CD14-positive monocyte (primary cell): ENCODE results near the gene PAWR. TPM values are rescaled to one million over a fixed set of nuclear protein-coding genes. Genes with fewer than 3 reads are reported as not detected.

Source experiments
- DNase-seq, 3 donors: peaks; one replicate each; pipeline ENCODE4 v3.0.0-alpha.2; 2011 to 2022
- H2AFZ ChIP-seq: 2 replicates; pipeline ENCODE4 v1.6.0; 2012; ENCODE audit warnings: mild to moderate bottlenecking, low read depth, low read length, inconsistent platforms; ENCODE audit not compliant: insufficient read depth, poor library complexity, severe bottlenecking
- H3K27ac ChIP-seq, 2 donors: 1 replicate in 1 of 2; 2 replicates in 1 of 2; pipeline ENCODE4 v1.5.1; 2012 to 2013; ENCODE audit warnings: low read length in 2 of 2, control low read depth in 1 of 2, inconsistent platforms in 1 of 2, low read depth in 1 of 2, mild to moderate bottlenecking in 1 of 2
- H3K27me3 ChIP-seq, 2 donors: one replicate each; pipeline versions ENCODE4 v1.6.0 to v1.6.1; 2011 to 2013; ENCODE audit warnings: low read length in 2 of 2; ENCODE audit not compliant: control insufficient read depth in 2 of 2, insufficient read depth in 2 of 2
- H3K36me3 ChIP-seq, 2 donors: replicated peaks in 1 of 2; 1 replicate in 1 of 2; 2 replicates in 1 of 2; pipeline versions ENCODE4 v1.5.1 to v1.6.1; 2012 to 2013; ENCODE audit warnings: low read length in 2 of 2, control low read depth in 1 of 2, inconsistent platforms in 1 of 2, mild to moderate bottlenecking in 1 of 2; ENCODE audit not compliant: insufficient read depth in 2 of 2, control insufficient read depth in 1 of 2
- H3K4me1 ChIP-seq, 2 donors: 1 replicate in 1 of 2; 2 replicates in 1 of 2; pipeline versions ENCODE4 v1.5.1 to v1.6.1; 2012 to 2013; ENCODE audit warnings: low read length in 2 of 2, control low read depth in 1 of 2, inconsistent platforms in 1 of 2, mild to moderate bottlenecking in 1 of 2, moderate library complexity in 1 of 2; ENCODE audit not compliant: insufficient read depth in 2 of 2, control insufficient read depth in 1 of 2
- H3K4me2 ChIP-seq: replicated peaks from 2 replicates; pipeline ENCODE3; 2012; ENCODE audit warnings: low read length, moderate library complexity, mild to moderate bottlenecking; ENCODE audit not compliant: poor library complexity, severe bottlenecking; ENCODE audit errors: extremely low read depth
- H3K4me3 ChIP-seq, 3 experiments: fragments of 200-600 bp in 1 of 3; sonication (generic) in 1 of 3; replicated peaks in 1 of 3; 1 replicate in 2 of 3; 2 replicates in 1 of 3; pipeline ENCODE4 v1.5.1; 2011 to 2013; ENCODE audit warnings: low read length in 3 of 3, mild to moderate bottlenecking in 3 of 3, control low read depth in 2 of 3, low read depth in 2 of 3, inconsistent platforms in 1 of 3, moderate library complexity in 1 of 3
- H3K79me2 ChIP-seq: 2 replicates; pipeline ENCODE4 v1.6.0; 2012; ENCODE audit warnings: mild to moderate bottlenecking, control low read depth, inconsistent platforms, low read length, moderate library complexity; ENCODE audit not compliant: insufficient read depth
- H3K9ac ChIP-seq: 2 replicates; pipeline ENCODE4 v1.6.0; 2017; ENCODE audit warnings: low read length, mild to moderate bottlenecking; ENCODE audit not compliant: insufficient read depth, poor library complexity, severe bottlenecking
- H3K9me3 ChIP-seq, 2 donors: replicated peaks in 1 of 2; 1 replicate in 1 of 2; 2 replicates in 1 of 2; pipeline versions ENCODE4 v1.5.1 to v1.6.1; 2012 to 2013; ENCODE audit warnings: low read length in 2 of 2, control low read depth in 1 of 2; ENCODE audit not compliant: control insufficient read depth in 1 of 2, insufficient read depth in 1 of 2
- H4K20me1 ChIP-seq: 2 replicates; pipeline ENCODE4 v1.6.0; 2012; ENCODE audit warnings: mild to moderate bottlenecking, low read length, control low read depth, moderate library complexity; ENCODE audit not compliant: insufficient read depth
- H3K27ac Mint-ChIP-seq, 7 donors: one replicate each; pipeline ENCODE4 v1.8.0; 2020; ENCODE audit warnings: mild to moderate bottlenecking in 7 of 7, mixed read lengths in 7 of 7, moderate library complexity in 6 of 7, inconsistent platforms in 2 of 7
- H3K27me3 Mint-ChIP-seq, 3 donors: one replicate each; pipeline ENCODE4 v1.8.0; 2021 to 2022; ENCODE audit warnings: low read depth in 3 of 3, mild to moderate bottlenecking in 3 of 3, mixed read lengths in 3 of 3, moderate library complexity in 3 of 3, inconsistent platforms in 1 of 3
- H3K36me3 Mint-ChIP-seq, 2 donors: one replicate each; pipeline ENCODE4 v1.8.0; 2020; ENCODE audit warnings: mixed read lengths in 2 of 2, inconsistent platforms in 1 of 2, mild to moderate bottlenecking in 1 of 2
- H3K4me1 Mint-ChIP-seq: one replicate; pipeline ENCODE4 v1.8.0; 2020; ENCODE audit warnings: mild to moderate bottlenecking, mixed read lengths
- H3K4me3 Mint-ChIP-seq, 2 donors: one replicate each; pipeline ENCODE4 v1.8.0; 2020; ENCODE audit warnings: mild to moderate bottlenecking in 2 of 2, mixed read lengths in 2 of 2, moderate library complexity in 1 of 2
- H3K9me3 Mint-ChIP-seq, 7 donors: one replicate each; pipeline ENCODE4 v1.8.0; 2020 to 2022; ENCODE audit warnings: mixed read lengths in 7 of 7, mild to moderate bottlenecking in 6 of 7, moderate library complexity in 6 of 7, inconsistent platforms in 2 of 7
- WGBS: methylation state at CpG from one replicate; pipeline ENCODE4 v1.1.5; 2013; ENCODE audit warnings: missing lambda C conversion rate; ENCODE audit not compliant: insufficient coverage; 5-methylcytosine and 5-hydroxymethylcytosine counted together
- intact Hi-C, 2 donors: fragments of 100-400 bp; cut with micrococcal nuclease; formaldehyde crosslinking; loops; one replicate each; pipeline versions ENCODE4 v1.15.0 to v1.15.1; 2023
- polyA plus RNA-seq, 3 donors: library from polyadenylated mRNA; depleted of rRNA in 1 of 3; unstranded in 2 of 3; stranded (reverse) in 1 of 3; fragments of 300-500 nt in 2 of 3; fragments of >200 nt in 1 of 3; fragmentation: Illumina TruSeq in 2 of 3; gene quantifications; 1 replicate in 2 of 3; 2 replicates in 1 of 3; pipeline ENCODE4 v1.2.3, GENCODE V29; 2012 to 2021
- TF ChIP-seq, protein P1 (sequence below): fragments of 200-600 bp; IDR thresholded peaks from one replicate; pipeline ENCODE4 v1.8.0; 2022; ENCODE audit warnings: antibody characterized with exemption, mild to moderate bottlenecking

Gene PAWR
- polyA plus RNA-seq, 3 donors, result 0.03 TPM; not detected in 1

DNA sequence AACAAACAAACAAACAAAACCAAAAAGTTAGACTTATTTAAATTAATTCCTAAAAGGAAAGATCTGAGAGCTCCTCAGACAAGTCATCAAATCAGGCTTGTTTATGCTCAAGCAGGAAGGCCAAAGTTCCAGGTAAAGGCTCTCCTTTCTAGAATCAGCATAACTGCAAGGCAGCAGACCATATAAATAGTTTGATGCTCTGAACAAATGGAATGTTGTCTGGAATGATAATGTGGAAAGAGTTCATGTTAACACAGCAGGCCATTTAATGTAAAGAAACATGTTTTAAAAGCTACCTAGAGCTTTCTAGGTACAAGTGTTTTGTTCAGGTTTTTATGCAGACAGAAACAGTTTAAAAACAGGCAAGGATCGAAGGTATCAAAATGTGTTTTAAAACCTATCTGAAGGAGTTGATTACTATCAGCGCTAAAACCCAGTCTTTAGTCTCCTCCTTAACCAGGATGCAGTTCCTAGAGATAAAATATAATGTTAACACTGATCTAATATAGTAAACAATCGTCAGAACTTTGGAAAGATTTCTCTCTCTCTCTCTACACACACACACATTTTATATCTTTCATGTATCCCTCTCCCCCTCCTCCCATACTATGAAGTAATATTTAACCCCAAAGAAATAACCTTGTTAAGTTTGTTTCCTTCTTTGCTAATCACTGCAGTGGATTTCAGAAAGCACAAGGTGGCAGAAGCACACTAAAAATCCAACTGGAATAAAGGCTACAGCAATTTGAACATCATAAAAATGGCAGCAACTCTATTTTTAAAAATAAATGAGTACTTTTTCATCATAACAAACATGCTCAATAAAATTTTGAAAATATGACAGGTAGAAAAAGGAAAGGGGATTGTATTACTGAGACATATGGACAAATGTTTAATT lies 135.5 kb downstream of the PAWR start:
- Histone ChIP-seq H3K4me3 (no peak overlapping the region), H3K79me2 (no peaks in the 10 kb centered on the region), H3K4me1 (no peaks in the 10 kb centered on the region), H3K27me3 (no peaks in the 10 kb centered on the region), H2AFZ (no peak overlapping the region), H3K27ac (no peak overlapping the region), H3K9ac (no peak overlapping the region), H3K36me3 (no peaks in the 10 kb centered on the region), H3K9me3 (peaks cover 0 to 5% of the 10 kb centered on the region in 2 donors), H4K20me1 (no peaks in the 10 kb centered on the region), H3K4me2 (no peak overlapping the region)
- TF ChIP-seq, protein P1, sequence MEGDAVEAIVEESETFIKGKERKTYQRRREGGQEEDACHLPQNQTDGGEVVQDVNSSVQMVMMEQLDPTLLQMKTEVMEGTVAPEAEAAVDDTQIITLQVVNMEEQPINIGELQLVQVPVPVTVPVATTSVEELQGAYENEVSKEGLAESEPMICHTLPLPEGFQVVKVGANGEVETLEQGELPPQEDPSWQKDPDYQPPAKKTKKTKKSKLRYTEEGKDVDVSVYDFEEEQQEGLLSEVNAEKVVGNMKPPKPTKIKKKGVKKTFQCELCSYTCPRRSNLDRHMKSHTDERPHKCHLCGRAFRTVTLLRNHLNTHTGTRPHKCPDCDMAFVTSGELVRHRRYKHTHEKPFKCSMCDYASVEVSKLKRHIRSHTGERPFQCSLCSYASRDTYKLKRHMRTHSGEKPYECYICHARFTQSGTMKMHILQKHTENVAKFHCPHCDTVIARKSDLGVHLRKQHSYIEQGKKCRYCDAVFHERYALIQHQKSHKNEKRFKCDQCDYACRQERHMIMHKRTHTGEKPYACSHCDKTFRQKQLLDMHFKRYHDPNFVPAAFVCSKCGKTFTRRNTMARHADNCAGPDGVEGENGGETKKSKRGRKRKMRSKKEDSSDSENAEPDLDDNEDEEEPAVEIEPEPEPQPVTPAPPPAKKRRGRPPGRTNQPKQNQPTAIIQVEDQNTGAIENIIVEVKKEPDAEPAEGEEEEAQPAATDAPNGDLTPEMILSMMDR, result no peak
- Mint-ChIP-seq H3K9me3 (peaks cover 0 to 6% (median 3%) of the 10 kb centered on the region in 7 donors), H3K27me3 (no peaks in the 10 kb centered on the region), H3K36me3 (no peaks in the 10 kb centered on the region), H3K4me1 (no peaks in the 10 kb centered on the region), H3K4me3 (no peak overlapping the region), H3K27ac (no peak overlapping the region)
- DNase-seq, result no peak
- intact Hi-C loops, result no loop called here
- no CpG with 5 or more reads among the region's 3 CpGs for WGBS

DNA sequence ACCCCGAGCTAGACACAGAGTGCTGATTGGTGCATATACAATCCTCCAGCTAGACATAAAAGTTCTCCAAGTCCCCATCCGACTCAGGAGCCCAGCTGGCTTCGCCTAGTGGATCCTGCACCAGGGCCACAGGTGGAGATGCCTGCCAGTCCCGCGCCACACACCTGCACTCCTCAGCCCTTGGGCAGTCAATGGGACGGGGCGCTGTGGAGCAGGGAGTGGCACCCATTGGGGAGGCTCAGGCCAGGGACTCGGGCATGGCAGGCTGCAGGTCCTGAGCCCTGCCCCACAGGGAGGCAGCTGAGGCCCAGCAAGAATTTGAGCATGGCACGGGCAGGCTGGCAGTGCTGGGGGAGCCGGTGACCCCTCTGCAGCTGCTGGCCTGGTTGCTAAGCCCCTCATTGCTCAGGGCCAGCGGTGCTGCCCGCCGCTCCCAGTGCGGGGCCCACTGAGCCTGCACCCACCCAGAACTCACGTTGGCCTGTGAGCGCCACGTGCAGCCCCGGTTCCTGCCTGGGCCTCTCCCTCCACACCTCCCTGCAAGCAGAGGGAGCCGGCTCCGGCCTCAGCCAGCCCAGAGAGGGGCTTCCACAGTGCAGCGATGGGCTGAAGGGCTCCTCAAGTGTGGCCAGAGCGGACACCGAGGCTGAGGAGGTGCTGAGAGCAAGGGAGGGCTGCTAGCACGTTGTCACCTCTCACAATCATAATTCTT lies 136.7 kb downstream of the PAWR start:
- WGBS, result 96% methylated on average over 18 of the region's 24 CpGs
- Histone ChIP-seq H3K4me2 (no peak overlapping the region), H3K27me3 (no peaks in the 10 kb centered on the region), H3K4me1 (no peaks in the 10 kb centered on the region), H3K27ac (no peak overlapping the region), H3K79me2 (no peaks in the 10 kb centered on the region), H3K4me3 (no peak overlapping the region), H3K36me3 (no peaks in the 10 kb centered on the region), H3K9me3 (peaks cover 0 to 5% of the 10 kb centered on the region in 2 donors), H3K9ac (no peak overlapping the region), H4K20me1 (no peaks in the 10 kb centered on the region), H2AFZ (no peak overlapping the region)
- peaks cover 0 to 8% (median 3%) of the 10 kb centered on the region in 7 donors for H3K9me3 Mint-ChIP-seq
- H3K4me1 Mint-ChIP-seq, result no peaks in the 10 kb centered on the region
- TF ChIP-seq, protein P1, result no peak
- H3K27me3 Mint-ChIP-seq, result no peaks in the 10 kb centered on the region
- no peak overlapping the region for H3K4me3 Mint-ChIP-seq
- no peak overlapping the region for H3K27ac Mint-ChIP-seq
- intact Hi-C loops, result no loop called here
- no peaks in the 10 kb centered on the region for H3K36me3 Mint-ChIP-seq
- DNase-seq, result no peak
